Left ventricle myocardium superior (tissue), 1 donor: ENCODE results near the gene UQCRFS1. TPM values are rescaled to one million over a fixed set of nuclear protein-coding genes. Genes with fewer than 3 reads are reported as not detected.
"Not testable (repeated sequence)": the region's sequence is repeated elsewhere in the genome, so short reads cannot be mapped to it uniquely, and the experiment has no call there.

Experiments
- ATAC-seq: fragments of 200-7000 bp; cut with Tn5 transposase; one replicate; pipeline ENCODE4 v1.9.1; 2020; ENCODE audit warnings: mild to moderate bottlenecking, moderate library complexity
- DNase-seq: peaks from one replicate; pipeline ENCODE4 v3.0.0-alpha.2; 2020
- intact Hi-C: fragments of 100-400 bp; cut with micrococcal nuclease; formaldehyde crosslinking; loops from one replicate; pipeline ENCODE4 v1.11.0; 2022
- long read RNA-seq: library from polyadenylated mRNA; unstranded; transcript quantifications from one replicate; pipeline ENCODE4 v2.0.0, GENCODE V29; 2021
- total RNA-seq: library from RNA; stranded (reverse); fragmentation: NEBNext Ultra II Directional; extraction: Animal tissue kit (Norgen Biotek cat#: 25700); gene quantifications from one replicate; pipeline ENCODE4 v1.2.1, GENCODE V29; 2021
- donor health status: DM: no; HTN: yes; CAD: no; lungs with severe emphysema.

The UQCRFS1 gene
- 169 TPM for total RNA-seq
- long read RNA-seq, transcript UQCRFS1-201 (2 exons, 3,475 nt), result major isoform, 1,566 of 1,586 reads
- long read RNA-seq, partial matches to known transcripts, result 16 of 1,586 reads
- long read RNA-seq, other reads (novel, unspliced or antisense), result 4 of 1,586 reads

DNA sequence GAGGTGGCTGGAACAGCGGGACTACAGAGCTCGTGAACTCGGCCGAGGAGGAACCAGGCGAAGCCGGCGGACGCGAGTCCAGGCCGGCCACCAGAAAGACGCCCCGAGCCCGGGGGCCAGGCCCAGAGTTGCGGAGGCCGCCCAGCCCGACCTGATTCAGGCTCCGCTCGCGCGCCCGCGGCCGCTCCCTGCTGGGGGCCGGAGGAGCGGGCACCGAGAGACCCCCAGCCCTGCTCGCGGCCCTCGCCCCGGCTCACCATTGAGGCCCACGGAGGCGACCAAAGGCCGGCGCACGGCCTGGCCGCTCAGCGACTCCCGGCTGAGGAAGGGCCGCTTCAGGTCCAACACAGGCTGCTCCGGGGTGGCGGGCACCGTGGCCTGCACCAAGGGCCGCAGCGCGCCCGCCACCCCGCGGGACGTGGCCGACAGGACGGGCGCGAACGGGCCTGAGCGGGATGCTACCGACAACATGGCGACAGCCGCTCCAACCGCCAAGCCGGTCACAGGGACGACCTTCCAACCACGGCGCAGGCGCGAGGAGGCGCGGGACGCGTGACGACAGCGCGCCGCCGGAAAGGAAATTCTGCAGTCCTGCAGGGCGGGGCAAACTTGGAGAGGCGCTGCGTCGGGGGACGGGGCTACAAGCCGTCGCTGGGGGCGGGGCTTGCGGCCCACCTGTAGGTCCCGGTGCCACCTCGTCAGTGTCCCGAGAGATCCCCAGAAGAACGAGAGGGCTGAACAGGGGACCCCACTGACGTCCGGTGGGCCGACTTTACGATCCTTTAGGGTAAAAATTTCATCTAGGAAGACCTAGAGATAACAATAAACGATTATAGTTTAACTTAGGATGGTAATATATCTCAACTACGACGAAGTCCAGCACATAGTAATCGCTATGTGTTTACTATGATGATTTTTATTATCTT, at the start of gene UQCRFS1:
UQCRFS1 (minus strand) TSS at position 504 of the 926 bp plus-strand sequence; CDS start at position 471, 33 bp downstream.
- intact Hi-C loops, result no loop called here
- ATAC-seq, result peak; percentile 99
- DNase-seq, result peak; percentile 98

- ATAC-seq (no peak), DNase-seq (no peak)
- intact Hi-C loops, result no loop called here
These were observed 49.1 kb upstream of the UQCRFS1 start for GRCh38 chr19:29262085-29262484.

DNA sequence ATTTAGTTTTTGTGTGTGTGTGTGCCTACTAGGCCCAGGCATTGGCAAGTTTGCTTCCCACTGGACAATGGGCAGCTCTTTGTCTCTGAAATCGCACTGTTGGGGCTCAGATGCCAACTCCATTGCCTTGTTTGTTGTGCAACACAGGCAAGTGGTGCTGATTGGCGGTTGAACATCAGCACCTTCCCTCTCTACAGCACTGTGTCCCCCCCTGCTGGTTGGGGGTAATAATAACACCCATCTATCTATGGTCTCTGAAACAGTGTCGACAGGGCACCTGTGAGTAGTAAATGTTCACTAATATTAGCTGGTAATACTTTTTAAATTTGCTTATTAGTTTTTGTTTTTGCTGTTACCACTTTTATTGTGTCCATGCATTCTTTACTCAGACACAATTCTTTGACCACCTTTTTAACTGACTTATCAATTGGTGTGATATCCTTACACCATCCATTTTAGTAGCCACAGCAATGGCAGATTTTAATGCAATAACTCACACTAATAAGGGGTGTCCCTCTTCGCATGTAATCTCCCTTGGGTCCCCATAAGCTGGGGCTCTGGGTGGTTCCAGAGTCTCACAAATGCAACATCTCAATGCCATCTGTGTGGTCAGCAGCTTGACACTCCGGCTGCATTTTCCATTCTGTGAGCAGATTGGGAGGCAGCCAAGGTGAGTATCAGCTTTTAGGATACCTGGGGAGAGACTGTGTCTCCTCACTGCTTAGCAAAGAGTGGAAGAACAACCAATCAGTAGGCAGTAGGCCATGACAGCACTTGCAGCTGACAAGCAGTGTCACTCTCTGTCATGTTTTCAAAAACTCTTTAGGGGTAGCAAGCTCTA, 47.7 kb upstream of the UQCRFS1 start:
- ATAC-seq (no peak), DNase-seq (no peak)
- intact Hi-C loops, result no loop called here

DNA sequence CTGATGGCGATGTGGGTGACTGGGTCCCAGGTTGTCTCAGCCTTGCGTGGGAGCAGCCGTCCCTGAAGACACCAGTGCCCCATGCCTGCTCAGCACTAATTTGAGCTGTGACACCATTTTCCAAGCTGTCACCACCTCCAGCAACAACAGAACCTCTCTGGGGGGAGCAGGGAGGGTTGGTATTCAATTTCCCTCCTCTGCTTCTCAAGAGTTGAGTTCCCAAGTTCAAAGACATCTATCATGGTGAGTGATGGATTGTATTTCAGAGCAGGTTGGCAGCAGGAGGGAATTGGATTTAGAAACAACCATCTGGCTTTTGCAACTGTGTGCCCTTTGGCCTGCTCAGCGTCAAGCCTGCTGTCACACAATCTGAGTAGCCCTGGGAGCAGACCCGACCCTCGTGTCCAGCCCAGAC, 46.9 kb upstream of the UQCRFS1 start:
- intact Hi-C loops, result no loop called here
- DNase-seq, result no peak
- no peak for ATAC-seq

DNA sequence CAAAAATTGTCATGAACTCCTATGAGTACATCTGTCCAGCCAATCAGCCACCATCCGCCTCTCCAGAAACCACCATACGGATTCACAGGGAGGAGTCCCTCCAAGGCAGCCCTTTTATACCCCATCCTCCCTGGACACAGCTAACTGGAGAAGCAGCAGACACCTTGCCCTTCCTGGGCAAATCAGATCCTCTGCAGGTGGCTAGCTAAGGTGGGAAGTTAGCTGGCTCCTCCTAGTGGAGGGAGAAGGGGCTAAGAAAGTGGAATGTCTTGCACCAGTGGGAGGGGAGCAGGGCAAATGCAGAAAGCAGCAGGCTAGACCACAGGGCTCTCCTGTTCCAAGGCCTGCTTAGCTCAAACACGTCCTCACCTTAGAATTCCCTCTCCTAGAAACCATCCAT, 46.2 kb upstream of the UQCRFS1 start:
- DNase-seq (no peak), ATAC-seq (no peak)
- intact Hi-C loops, result no loop called here

DNA sequence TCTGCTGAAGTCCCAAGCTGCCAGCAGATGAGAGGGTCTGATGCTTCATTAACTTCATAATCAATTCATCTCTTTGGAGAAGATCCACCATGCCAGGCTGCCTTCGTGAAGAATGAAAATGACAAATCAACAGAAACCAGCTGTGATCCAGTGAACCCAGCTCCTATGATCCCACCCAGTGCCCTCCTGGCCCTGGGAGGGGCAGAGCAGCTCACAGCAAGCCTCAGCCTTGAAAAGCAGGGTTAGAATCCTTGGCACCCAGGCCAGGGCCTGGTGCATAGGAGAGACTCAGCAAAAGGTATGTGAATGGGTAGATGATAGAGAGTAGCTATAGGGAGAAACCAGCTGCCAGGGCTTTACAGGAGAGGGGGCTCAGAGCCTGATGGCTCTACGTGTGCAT, 43.6 kb upstream of the UQCRFS1 start:
- intact Hi-C loops, result no loop called here
- ATAC-seq (no peak), DNase-seq (no peak)

GRCh38 chr19:29255912-29256311, 43.0 kb upstream of the UQCRFS1 start:
- DNase-seq (no peak), ATAC-seq (no peak)
- intact Hi-C loops, result no loop called here

DNA sequence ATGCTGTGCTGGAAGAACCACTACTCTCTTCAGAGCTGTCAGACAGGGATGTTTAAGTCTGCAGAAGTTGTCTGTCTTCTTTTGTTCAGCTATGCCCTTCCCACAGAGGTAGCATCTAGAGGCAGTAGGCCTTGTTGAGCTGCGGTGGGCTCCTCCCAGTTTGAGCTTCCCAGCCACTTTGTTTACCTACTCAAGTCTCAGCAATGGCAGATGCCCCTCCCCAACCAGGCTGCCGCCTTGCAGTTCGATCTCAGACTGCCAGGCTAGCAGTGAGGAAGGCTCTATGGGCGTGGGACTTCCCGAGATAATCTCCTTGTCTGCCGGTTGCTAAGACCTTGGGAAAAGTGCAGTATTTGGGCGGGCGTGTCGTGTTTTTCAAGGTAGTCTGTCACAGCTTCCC, 42.1 kb upstream of the UQCRFS1 start:
- no peak for DNase-seq
- intact Hi-C loops, result no loop called here
- no peak for ATAC-seq

- DNase-seq, intact Hi-C loops, ATAC-seq: not testable (repeated sequence)
These were observed 36.8 kb upstream of the UQCRFS1 start for GRCh38 chr19:29249798-29250197.

- DNase-seq (no peak), ATAC-seq (no peak)
- intact Hi-C loops, result no loop called here
These were observed 35.4 kb upstream of the UQCRFS1 start for GRCh38 chr19:29248332-29248844.

DNA sequence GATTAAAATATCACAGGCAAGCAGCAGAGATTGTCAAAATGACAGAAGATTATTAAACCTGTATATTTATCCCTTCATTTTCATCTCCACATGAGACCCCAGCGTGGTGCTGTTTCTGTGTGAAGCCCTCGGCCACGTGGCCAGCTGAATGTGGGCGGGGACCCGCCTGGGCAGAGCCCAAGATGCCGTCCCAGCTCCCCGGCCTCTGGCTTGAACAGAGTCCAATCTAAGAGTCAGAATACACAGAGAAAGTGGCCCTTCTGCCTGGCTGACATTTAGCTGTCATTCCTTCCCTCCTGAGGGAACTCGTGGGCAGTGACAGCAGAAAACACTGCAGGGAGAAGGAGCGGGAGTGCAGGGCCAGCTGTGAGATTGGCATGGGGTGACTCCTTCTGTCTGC, 34.9 kb upstream of the UQCRFS1 start:
- intact Hi-C loops, result no loop called here
- no peak for DNase-seq
- ATAC-seq, result peak; percentile 35

DNA sequence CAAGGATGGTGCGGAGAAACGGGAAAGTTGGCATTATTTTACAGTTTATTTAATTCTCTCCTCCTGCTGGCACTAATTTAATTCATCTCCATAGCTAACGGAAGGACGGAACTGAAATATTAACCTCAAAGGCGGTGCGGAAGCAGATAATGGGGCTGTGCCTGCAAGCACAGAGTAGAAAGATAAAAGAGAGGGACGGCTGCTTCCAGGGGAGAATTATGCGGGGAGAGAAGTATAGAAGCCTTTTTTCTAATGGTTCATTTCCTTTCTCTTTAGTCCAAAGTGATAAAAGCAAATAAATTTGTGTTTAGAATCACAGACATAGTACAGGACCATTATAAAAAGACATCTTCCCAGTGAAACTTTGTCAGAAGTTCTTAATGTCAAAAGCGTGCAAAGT, 34.5 kb upstream of the UQCRFS1 start:
- intact Hi-C loops, result no loop called here
- DNase-seq (no peak), ATAC-seq (no peak)

DNA sequence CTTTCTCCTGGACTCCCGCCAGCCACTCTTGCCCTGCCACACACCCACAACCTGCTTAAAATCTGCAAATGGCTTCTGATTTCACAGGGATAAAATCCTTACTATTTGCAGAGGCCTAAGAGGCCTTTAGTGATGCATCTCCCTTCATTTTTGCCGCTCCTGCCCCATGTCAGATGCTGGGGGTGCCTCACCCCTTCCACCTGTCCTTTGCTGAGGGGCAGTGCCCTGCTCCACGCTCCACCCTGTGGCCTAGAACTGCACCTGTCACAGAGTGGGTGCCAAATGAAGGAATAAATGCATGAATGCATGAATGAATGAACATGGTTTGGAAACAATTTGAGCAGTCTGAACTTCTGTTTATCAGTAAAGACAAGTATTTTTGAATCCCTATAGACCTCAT, 34.1 kb upstream of the UQCRFS1 start:
- intact Hi-C loops, result no loop called here
- no peak for ATAC-seq
- no peak for DNase-seq

- intact Hi-C loops, result no loop called here
- ATAC-seq, result peak; percentile 45
- no peak for DNase-seq
These were observed 32.3 kb upstream of the UQCRFS1 start for GRCh38 chr19:29245215-29245614.

GRCh38 chr19:29241324-29241723, 28.4 kb upstream of the UQCRFS1 start:
- DNase-seq (no peak), ATAC-seq (no peak)
- intact Hi-C loops, result no loop called here

GRCh38 chr19:29239213-29239776, 26.3 kb upstream of the UQCRFS1 start:
- ATAC-seq, result no peak

DNA sequence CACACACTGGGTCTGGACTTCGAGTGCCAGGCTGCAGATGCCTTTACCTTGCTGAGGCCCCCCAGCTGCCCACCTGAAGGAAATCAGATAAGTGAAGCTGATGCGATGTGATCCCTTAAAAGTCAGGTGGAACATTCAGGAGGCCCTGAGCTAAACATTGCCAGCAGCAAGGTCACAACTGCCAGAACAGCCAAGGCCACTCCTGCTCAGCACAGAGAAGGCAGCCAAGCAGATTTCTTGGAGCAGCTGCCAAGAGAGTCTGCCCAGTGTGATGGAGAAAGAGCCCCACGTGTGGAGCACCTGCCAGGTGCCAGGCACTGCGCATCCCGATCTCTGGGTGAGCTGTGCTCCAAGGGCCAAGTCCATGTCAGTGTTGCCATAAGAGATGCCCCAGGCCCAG, 20.6 kb upstream of the UQCRFS1 start:
- intact Hi-C loops, result no loop called here
- DNase-seq (no peak), ATAC-seq (no peak)

More at GRCh38 chr19:29239213-29239776, 26.3 kb upstream of the UQCRFS1 start:
- DNase-seq, result no peak
- intact Hi-C loops, result no loop called here

DNA sequence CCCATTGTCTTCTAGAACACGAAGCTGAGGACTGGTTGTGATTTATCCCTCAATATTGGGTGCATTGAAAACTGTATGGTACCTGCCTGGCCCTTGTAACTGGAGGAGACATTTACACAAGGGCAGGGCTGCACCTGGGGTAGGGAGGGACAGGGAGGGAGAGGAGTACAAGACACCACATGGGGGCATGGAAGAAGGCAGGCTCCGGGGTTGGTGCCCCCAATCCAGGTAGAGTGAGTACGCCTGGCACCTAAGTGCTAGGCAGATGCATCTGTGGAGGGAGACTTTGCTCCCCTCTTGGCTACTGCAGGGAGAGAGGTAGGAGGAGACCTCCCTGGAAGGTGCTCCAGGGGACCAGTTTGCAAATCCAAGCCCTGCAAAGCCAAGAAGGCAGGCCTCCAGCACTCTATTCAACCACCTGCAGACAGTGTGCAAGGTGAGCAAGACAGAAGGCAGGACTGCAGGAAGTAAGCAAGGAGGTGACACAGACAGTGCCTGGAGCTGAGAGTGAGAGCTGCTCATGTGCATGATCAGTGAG, 19.4 kb upstream of the UQCRFS1 start:
- ATAC-seq, result no peak
- no peak for DNase-seq
- intact Hi-C loops, result no loop called here

GRCh38 chr19:29231306-29231705, 18.4 kb upstream of the UQCRFS1 start:
- ATAC-seq, DNase-seq, intact Hi-C loops: not testable (repeated sequence)
